Stimulated activated CD8-positive, alpha-beta memory T cell treated with anti-CD3 and anti-CD28 coated beads, Interleukin-12 subunit alpha, Interleukin-12 subunit beta, amount 100 ng/mL, for 24 hours (primary cell): ENCODE results near the gene VWA5B2.

ENCODE experiments used
- DNase-seq: peaks from one replicate; pipeline ENCODE4 v3.0.0-alpha.2; 2020; ENCODE audit errors: extremely low read depth

VWA5B2 gene

GRCh38 chr3:184229394-184230080, at the start of gene VWA5B2:
Gene VWA5B2 (plus strand): TSS chr3:184229585. CDS start chr3:184230529, 944 bp downstream.
- peak; percentile 40 for DNase-seq

GRCh38 chr3:184180165-184180564, 49.2 kb upstream of the VWA5B2 start:
- no peak for DNase-seq

GRCh38 chr3:184181596-184181995, 47.8 kb upstream of the VWA5B2 start:
- no peak for DNase-seq

- no peak for DNase-seq
Observed at GRCh38 chr3:184183679-184184078, 45.7 kb upstream of the VWA5B2 start.

GRCh38 chr3:184184546-184185230, 44.7 kb upstream of the VWA5B2 start:
- no peak for DNase-seq

GRCh38 chr3:184185461-184186183, 43.8 kb upstream of the VWA5B2 start:
- peak; percentile 98 for DNase-seq

GRCh38 chr3:184186184-184186901, 43.0 kb upstream of the VWA5B2 start, which contains the start of gene ABCF3:
Gene ABCF3 (plus strand): TSS chr3:184186199. CDS start chr3:184186208, 9 bp downstream.
- no peak for DNase-seq

- no peak for DNase-seq
Observed at GRCh38 chr3:184186902-184187207, 42.5 kb upstream of the VWA5B2 start.

- DNase-seq, result no peak
Observed at GRCh38 chr3:184188080-184188479, 41.3 kb upstream of the VWA5B2 start.

- DNase-seq, result no peak
Observed at GRCh38 chr3:184189421-184189820, 40.0 kb upstream of the VWA5B2 start.

- no peak for DNase-seq
Observed at GRCh38 chr3:184192889-184193288, 36.5 kb upstream of the VWA5B2 start.

GRCh38 chr3:184193991-184194539, 35.3 kb upstream of the VWA5B2 start:
- no peak for DNase-seq

GRCh38 chr3:184196536-184196935, 32.8 kb upstream of the VWA5B2 start:
- DNase-seq, result no peak

GRCh38 chr3:184198509-184198908, 30.9 kb upstream of the VWA5B2 start:
- DNase-seq, result no peak

- no peak for DNase-seq
Observed at GRCh38 chr3:184200825-184201224, 28.6 kb upstream of the VWA5B2 start.

GRCh38 chr3:184203526-184203925, 25.9 kb upstream of the VWA5B2 start:
- DNase-seq, result no peak

- no peak for DNase-seq
Observed at GRCh38 chr3:184209146-184209923, 20.1 kb upstream of the VWA5B2 start.

GRCh38 chr3:184211297-184211696, 18.1 kb upstream of the VWA5B2 start:
- no peak for DNase-seq

- no peak for DNase-seq
Observed at GRCh38 chr3:184211718-184212117, 17.7 kb upstream of the VWA5B2 start.

- no peak for DNase-seq
Observed at GRCh38 chr3:184218814-184219213, 10.6 kb upstream of the VWA5B2 start.

GRCh38 chr3:184222521-184222920, 6.9 kb upstream of the VWA5B2 start:
- DNase-seq, result no peak
